Inferior parietal cortex (tissue), 1 donor: Measurements from ENCODE around the gene KRI1.

Experiments
- DNase-seq: peaks from one replicate; pipeline ENCODE4 v3.0.0-alpha.2; 2016; ENCODE audit errors: extremely low spot score

Gene KRI1

GRCh38 chr19:10565567-10566407, at the start of gene KRI1:
KRI1 (minus strand) TSS chr19:10566010; CDS start chr19:10565999, 11 bp downstream.
- peak; percentile 96 for DNase-seq

DNA sequence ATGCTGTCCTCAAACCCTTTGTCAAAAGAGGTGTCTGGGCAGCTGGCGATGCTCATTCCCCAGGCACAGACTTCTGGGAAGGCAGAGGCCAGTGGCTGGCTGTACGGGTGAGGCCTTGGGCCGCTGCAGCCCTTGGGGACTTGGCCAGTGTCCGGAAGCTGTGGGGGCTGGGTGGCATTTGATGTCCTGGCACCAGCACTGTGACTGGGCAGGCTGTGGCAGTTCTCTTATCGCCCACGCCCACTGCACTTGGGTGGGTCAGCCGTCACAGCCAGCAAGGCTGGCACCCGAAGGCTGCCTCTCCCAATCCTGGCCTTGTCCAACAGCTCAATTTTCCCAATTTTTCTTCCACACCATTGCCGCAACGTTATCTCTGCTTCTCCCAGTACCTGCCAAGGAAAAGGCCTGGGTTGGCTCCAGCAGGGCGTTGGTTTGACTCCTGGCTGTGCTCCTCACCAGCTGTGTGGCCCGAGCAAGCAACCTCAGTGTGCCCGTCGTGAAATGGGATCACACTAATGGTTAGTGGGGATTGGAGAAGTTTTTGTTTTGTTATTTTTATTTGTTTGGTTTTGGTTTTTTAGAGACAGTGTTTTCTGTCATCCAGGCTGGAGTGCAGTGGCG, 46.8 kb upstream of the KRI1 start:
- peak; percentile 47 for DNase-seq

GRCh38 chr19:10611907-10612306, 46.1 kb upstream of the KRI1 start:
- no peak for DNase-seq

DNA sequence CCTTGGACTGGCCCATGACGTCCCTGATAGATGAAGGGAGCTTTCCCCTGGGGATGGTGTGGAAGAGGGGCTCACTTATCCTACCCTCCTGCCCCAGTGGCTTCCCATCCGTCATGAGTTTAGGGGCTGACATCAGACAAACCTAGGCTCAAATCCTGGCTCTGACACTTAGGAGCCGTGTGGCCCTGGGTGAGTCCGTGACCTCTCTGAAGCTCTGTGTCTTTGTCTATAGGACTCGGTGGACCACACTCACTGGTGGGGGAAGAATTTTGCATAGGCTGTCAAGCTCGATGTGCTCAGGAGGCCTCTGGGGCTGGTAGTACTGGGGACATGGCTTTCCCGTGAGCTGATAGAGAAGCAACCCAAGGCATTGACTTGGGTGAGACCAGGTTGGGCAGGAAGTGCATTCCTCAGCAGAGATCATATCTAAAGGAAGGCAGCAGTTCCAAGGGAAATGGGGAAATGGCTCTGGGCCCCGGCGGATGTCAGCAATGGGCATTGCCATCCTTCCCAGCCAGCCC, 38.7 kb upstream of the KRI1 start:
- no peak for DNase-seq

DNA sequence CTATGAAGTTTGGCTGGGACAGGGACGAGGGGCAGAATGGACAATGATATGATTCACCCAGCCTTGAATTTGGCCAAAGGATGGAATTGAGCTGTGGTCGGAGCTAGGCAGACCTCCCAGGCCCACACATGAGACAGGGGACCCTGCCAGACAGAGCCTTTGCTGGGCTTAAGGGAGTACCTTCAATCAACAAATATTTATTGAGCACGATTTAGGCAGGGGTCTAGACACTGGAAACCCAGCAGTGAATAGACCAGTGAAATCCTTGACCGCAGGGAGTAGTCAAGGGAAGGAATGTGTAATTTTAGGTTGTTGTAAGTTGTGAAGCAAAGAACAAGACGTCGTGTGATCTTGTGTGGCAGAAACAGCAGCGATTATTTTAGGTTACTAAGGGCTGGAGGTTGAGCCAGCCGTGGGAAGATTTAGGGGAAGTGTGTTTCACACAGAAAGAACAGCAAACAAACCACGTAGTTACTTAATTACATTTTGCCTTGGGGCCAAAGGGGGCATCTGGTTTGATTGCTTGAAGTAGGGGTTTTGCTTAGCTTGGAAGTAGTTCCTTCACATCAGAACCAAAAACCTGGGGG, 38.2 kb upstream of the KRI1 start:
- DNase-seq: no peak

DNA sequence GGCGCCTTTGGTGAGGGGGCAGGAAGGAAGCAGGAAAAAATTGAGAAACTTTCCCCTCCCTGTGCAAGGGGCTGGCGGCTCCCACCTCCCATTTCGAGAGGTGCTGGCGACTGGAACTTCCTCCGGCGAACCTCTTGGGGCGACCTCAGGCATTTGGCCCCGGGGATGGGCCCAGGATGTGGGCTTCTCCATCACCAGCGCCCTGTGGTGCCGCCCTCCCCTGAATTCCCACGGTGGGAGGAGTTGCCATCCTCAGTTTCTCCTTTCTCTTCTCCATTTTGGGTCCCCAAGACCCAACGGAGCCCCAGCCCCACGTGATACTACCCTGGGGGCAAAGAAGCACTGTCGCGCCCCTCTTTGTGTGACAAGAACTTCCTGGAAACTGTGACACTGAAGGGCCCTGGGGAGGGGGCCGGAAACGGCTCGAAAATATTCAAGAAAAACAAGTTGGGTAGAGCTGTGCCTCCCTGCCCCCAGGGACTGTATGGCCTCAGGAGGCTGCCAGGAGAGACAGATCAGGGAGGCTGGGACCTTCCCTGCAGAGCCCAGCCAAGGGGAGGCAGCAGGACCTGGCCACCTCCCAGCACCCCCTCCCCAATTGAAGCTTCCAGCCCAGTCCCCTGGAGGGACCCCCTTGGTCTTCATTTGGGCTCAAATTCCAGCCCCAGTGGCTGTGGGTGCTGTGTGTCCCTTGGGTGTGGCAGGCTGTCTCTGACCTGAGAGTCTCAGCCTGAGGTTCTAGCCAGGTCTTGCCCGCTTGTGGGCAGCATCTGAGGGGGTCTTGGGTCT, 37.5 kb upstream of the KRI1 start:
- DNase-seq: no peak

DNA sequence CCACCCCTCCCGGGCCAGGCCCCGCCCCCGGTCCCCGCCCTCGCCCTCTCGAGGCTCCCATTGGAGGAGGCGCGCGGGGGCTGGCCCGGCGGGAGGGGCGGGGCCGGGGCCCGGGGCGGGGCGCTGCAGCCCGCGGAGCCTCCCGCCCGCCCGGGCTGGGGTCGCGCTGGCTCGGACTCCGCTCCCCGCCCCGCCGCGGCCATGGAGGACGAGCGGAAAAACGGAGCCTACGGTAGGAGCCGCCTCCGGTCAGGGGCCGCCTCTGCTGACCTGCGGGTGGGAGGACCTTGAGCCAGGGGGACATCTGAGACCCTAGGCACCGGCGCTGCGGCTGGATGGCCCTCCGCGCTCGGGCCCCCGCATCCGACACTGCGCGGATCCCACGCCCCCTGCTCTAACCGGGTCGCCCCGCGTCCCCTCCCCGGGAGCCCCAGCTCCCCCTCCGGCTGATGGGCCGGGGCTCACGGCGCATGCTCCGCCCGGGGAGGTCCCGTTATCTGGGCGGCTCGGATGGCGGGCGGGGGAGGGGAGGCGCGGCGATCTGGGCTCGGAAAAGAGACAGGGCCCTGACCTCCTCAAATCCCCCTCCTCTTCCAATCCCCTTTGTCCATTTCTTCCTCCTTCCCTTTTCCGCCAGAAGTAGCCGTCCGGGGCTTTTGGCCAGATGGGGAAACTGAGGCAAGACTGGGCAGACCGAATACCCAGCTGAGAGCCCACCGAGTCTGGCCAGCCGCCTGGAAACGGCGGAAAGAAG, 36.7 kb upstream of the KRI1 start:
- peak; percentile 70 for DNase-seq

GRCh38 chr19:10601999-10602329, 36.2 kb upstream of the KRI1 start:
- DNase-seq: no peak

DNA sequence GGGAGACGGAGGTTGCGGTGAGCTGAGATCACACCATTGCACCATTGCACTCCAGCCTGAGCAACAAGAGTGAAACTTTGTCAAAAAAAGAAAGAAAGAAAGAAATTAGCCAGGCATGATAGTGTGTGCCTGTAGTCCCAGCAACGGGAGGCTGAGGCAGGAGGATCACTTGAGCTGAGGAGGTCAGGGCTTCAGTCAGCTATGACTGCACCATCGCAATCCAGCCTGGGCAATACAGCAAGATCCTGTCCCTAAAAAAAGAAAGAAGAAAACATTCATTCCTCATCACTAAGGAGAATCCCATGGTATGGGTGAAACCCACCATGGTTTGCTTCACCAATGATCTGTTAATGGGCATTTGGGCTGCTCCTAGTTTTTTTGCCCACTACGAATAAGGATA, 34.3 kb upstream of the KRI1 start:
- no peak for DNase-seq

DNA sequence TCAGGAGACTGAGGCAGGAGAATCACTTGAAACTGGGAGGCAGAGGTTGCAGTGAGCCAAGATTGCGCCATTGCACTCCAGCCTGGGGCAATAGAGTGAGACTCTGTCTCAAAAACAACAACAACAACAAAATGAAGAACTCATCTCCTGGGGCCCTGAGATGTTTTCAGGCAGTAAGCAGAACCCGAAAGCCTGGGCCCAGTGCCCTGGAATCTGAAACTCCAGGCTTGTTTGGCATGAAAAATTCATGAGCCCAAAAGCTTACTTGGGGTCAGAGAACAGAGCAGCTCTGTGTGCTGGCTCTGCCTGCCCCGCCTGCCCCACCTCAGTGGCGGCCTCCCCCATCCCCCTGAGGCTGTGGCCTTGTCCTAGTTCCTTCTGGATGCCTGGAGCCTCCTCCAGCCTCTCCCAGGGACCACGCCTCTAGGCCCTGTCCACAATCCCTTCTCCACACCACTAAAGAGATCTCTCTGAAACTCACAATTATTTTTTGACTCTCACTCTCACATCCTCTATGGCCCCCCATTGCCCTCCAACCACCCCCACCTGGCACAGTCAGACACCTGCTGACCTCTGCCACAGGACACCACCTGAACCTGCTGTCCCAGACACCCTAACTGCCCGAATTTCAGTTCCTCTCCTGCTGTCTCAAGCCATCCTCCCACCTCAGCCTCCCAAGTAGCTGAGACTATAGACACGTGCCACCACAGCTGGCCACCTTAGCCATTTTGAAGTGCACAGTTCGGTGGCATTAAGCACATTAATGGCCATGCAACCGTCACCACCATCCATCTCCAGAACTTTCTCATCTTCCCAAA, 28.2 kb upstream of the KRI1 start:
- no peak for DNase-seq

GRCh38 chr19:10593148-10593547, 27.3 kb upstream of the KRI1 start:
- no peak for DNase-seq

- DNase-seq: no peak
Measured at GRCh38 chr19:10587839-10588150, 22.0 kb upstream of the KRI1 start.

DNA sequence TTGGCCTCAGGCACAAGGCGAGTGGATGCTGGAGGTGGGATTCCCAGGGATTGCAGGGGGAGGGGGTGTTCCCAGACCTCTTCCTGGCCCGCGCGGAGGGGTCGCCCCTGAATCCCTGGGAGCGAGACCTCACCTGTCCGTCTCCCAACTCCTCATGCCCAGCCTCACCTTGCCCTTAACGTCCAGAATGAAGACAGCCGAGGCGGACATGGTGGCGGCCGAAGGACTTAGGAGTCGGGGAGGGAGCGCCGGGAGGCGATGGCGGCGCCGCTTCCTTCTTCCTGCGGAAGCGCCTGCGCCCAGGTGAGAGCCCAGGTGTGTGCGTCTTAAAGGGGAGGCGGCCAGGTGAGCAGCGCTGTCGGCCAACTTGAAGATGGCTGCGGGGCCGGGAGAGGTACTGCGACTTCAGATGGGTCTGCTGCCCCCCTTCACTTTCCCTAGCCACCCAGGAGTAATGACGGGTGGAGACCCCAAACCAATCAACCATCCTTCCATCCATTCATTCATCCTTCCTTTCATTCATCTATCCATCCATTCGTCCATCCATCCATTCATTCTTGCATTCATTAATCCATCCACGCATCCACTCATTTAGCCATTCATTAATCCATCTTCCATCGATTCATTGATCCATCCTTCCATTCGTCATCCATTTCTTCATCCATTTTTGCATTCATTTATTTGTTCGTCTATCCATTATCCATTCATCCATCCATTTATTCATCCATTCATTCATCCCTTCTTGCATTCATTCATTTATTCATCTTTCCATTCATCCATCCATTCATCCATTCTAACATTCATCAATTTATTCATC, 21.4 kb upstream of the KRI1 start, which contains the start of gene AP1M2:
Gene AP1M2, minus strand, starts transcription at position 291 of the 817 bp plus-strand sequence. Its CDS starts 81 bp downstream, at position 210.
- no peak for DNase-seq

DNA sequence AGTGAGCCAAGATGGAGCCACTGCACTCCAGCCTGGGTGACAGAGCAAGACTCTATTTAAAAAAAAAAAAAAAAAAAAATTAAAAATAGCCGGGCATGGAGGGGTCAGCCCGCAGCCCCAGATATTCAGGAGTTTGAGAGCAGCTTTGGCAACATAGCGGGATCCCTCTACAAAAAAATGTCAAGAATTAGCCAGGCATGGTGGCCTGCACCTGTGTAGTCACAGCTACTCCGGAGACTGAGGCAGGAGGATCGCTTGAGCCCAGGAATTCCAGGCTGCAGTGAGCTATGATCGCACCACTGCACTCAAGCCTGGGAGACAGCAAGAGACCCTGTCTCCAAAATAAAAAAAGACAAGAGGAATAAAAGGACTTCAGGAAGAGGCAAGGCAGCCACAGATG, 20.6 kb upstream of the KRI1 start:
- no peak for DNase-seq

DNA sequence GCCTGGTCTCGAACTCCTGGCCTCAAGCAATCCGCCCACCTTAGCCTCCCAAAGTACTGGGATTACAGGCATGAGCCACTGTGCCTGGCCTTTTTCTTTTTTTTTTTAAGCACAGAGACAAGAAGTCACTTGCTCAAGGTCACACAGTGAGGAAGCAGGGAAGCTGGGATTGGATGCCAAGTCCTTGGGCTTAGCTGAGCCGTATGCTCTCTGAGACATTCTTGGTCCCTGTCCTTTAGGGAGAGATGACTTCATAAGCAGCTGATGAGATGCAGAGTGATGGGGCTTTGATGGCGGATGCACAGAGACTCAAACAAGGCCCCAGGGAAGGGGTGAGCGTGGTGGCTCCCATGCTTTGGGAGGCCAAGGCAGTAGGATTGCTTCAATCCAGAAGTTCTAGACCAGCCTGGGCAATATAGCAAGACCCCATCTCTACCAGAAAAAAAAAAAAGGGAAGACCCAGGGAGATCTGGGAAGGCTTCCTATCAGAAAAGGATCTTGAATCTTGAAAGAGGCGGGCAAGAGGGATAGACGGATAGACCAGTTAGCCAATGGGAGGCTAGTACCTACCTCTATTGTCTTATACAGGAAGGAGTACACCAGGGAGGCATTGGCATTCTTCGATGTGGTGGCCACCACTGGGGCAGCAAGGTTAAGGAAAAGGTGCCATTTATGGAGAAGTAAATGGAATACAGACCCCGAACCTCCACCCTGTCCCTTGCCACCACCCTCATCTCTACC, 17.4 kb upstream of the KRI1 start:
- DNase-seq: no peak

DNA sequence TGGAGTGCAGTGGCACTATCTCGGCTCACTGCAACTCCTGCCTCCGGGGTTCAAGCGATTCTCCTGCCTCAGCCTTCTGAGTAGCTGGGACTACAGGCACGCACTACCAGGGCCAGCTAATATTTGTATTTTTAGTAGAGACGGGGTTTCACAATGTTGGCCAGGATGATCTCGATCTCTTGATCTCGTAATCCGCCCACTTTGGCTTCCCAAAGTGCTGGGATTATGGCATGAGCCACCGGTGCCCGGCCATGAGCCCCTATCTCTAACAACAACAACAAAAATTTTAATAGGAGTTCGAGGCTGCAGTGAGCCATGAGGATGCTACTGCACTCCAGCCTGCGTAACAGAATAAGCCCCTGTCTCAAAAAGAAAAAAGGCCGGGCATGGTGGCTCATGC, 16.3 kb upstream of the KRI1 start:
- no peak for DNase-seq

DNA sequence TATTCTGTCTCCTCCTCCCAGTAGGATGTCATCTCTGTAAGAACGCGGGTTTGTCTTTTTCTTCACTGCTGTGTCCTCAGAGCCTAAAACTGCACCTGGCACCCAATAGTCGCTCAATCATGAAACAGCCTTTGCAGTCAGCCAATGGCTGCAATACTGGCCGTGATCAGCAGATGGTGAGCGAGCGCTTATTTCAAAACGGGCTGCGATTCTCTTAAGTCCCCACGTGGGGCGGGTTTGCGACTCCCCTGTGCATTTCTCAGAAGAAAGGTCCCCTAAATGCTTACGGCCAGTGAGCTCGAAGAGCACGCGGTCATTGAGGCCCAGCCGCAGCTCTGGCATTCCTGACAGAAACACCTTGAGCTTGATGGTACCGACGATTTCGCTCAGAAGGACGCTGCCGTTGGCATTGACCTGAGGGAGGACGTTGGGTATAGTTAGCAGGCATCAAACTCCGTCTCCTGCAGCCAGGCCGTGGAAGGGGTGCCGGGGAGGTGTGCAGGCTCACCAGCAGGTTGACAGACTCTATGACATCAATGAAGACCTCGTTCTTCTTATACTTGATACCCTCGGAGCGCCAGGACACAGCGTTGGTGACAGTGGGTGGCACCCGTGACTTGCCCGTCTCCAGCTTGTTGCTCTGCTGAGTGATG, 15.3 kb upstream of the KRI1 start:
- DNase-seq: peak; percentile 95

DNA sequence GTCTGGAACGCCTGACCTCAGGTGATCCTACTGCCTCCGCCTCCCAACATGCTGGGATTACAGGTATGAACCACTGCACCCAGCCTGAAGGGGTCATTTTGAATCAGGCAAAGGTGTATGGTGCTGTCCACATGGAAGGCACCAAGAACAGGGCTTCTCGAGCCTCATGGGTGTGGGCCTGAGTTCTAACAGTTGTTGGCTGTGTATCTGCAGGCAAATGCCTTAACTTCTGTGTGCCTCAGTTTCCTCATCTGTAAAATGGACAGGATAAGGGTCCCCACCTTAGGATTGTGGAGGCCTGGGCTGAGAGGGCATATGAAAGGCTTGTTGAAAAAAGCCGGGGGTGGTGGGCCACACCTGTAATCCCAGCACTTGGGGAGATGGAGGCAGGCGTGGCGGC, 12.1 kb upstream of the KRI1 start:
- no peak for DNase-seq
